ENCODE measurements around the gene ZNF668.

GRCh38 chr16:31112711-31113110 lies 38.7 kb upstream of the ZNF668 start:
- TF ChIP-seq, protein P1, sequence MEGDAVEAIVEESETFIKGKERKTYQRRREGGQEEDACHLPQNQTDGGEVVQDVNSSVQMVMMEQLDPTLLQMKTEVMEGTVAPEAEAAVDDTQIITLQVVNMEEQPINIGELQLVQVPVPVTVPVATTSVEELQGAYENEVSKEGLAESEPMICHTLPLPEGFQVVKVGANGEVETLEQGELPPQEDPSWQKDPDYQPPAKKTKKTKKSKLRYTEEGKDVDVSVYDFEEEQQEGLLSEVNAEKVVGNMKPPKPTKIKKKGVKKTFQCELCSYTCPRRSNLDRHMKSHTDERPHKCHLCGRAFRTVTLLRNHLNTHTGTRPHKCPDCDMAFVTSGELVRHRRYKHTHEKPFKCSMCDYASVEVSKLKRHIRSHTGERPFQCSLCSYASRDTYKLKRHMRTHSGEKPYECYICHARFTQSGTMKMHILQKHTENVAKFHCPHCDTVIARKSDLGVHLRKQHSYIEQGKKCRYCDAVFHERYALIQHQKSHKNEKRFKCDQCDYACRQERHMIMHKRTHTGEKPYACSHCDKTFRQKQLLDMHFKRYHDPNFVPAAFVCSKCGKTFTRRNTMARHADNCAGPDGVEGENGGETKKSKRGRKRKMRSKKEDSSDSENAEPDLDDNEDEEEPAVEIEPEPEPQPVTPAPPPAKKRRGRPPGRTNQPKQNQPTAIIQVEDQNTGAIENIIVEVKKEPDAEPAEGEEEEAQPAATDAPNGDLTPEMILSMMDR (IDR thresholded peaks at IDR 0.05; ENCODE audit: low read depth, low read length, missing input control) = no peak
- TF ChIP-seq TAF1 (conservative IDR thresholded peaks at IDR 0.05) (no peak), EGR1 (IDR thresholded peaks at IDR 0.05; ENCODE audit: low read depth in 2 of 2) (no peak), HNF4A (conservative IDR thresholded peaks at IDR 0.05) (peak in 1 of 2 donors; percentile 4), JUND (IDR thresholded peaks at IDR 0.05) (no peak)
- TF ChIP-seq, protein P2, sequence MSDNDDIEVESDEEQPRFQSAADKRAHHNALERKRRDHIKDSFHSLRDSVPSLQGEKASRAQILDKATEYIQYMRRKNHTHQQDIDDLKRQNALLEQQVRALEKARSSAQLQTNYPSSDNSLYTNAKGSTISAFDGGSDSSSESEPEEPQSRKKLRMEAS (IDR thresholded peaks at IDR 0.05) = no peak

Data from liver (tissue), 3 donors.